Caco-2 (cell line): ENCODE results near the gene PPP2R2B. TPM values are rescaled to one million over a fixed set of nuclear protein-coding genes. Genes with fewer than 3 reads are reported as not detected.

Experiments used
- BruUV-seq: library from RNA; stranded (reverse); fragments of 400-500 nt; replicated peaks from 2 replicates; lab custom pipeline; 2021; lab: Mats Ljungman, UMichigan
- CTCF ChIA-PET: fragments of 300-600 bp; sonication (Branson Sonifier 250); formaldehyde crosslinking; loops from one replicate; lab custom pipeline; 2022; ENCODE audit warnings: antibody characterized with exemption; lab: Charles Lee
- POLR2A ChIA-PET: fragments of 300-600 bp; sonication (Branson Sonifier 250); formaldehyde crosslinking; loops from one replicate; lab custom pipeline; 2022; ENCODE audit warnings: antibody characterized with exemption; lab: Charles Lee
- DNase-seq, 2 experiments: peaks; one replicate each; pipeline versions ENCODE4 v3.0.0 to v3.0.0-alpha.2; 2020 to 2022
- H3K27me3 ChIP-seq: replicated peaks from 2 replicates; pipeline ENCODE4 v1.6.0; 2011; ENCODE audit warnings: low read length; ENCODE audit not compliant: control insufficient read depth, insufficient read depth
- H3K36me3 ChIP-seq: 2 replicates; pipeline ENCODE4 v1.5.1; 2011; ENCODE audit warnings: low read length; ENCODE audit not compliant: control insufficient read depth, insufficient read depth
- H3K4me1 ChIP-seq: fragments of 250-450 bp; sonication (Bioruptor Pico); 2 replicates; pipeline ENCODE4 v1.5.1; 2020; ENCODE audit warnings: mild to moderate bottlenecking
- H3K4me3 ChIP-seq: 2 replicates; pipeline ENCODE4 v1.5.1; 2011; ENCODE audit warnings: low read depth, mild to moderate bottlenecking, control low read depth, low read length
- H3K9me3 ChIP-seq: fragments of 250-450 bp; sonication (Bioruptor Pico); 2 replicates; pipeline ENCODE4 v1.5.1; 2020; ENCODE audit warnings: mild to moderate bottlenecking, moderate library complexity
- H3K27ac Mint-ChIP-seq: one replicate; pipeline ENCODE4 v1.8.0; 2022; ENCODE audit warnings: mixed read lengths; ENCODE audit not compliant: unreplicated experiment
- H3K27me3 Mint-ChIP-seq: one replicate; pipeline ENCODE4 v1.8.0; 2022; ENCODE audit warnings: mixed read lengths; ENCODE audit not compliant: insufficient read depth, unreplicated experiment
- H3K36me3 Mint-ChIP-seq: one replicate; pipeline ENCODE4 v1.8.0; 2022; ENCODE audit warnings: mild to moderate bottlenecking, mixed read lengths; ENCODE audit not compliant: insufficient read depth, unreplicated experiment
- H3K4me1 Mint-ChIP-seq: one replicate; pipeline ENCODE4 v1.8.0; 2022; ENCODE audit warnings: low read depth, mixed read lengths; ENCODE audit not compliant: unreplicated experiment
- H3K4me3 Mint-ChIP-seq: one replicate; pipeline ENCODE4 v1.8.0; 2022; ENCODE audit warnings: mild to moderate bottlenecking, moderate library complexity, mixed read lengths; ENCODE audit not compliant: unreplicated experiment
- H3K9me3 Mint-ChIP-seq: one replicate; pipeline ENCODE4 v1.8.0; 2022; ENCODE audit warnings: mixed read lengths; ENCODE audit not compliant: unreplicated experiment
- intact Hi-C: fragments of 100-400 bp; cut with micrococcal nuclease; formaldehyde crosslinking; loops from one replicate; pipeline ENCODE4 v1.10.0; 2022; ENCODE audit not compliant: unreplicated experiment
- total RNA-seq: library from RNA; stranded (reverse); gene quantifications from 2 replicates; pipeline ENCODE4 v1.2.3, GENCODE V29; 2022
- TF ChIP-seq, protein P1 (sequence below), 2 experiments: fragments of 200-600 bp in 1 of 2; IDR thresholded peaks; 1 replicate in 1 of 2; 2 replicates in 1 of 2; pipeline versions ENCODE4 v1.5.1 to v1.8.0; 2011 to 2022; ENCODE audit warnings: antibody characterized with exemption in 1 of 2, control low read depth in 1 of 2, inconsistent platforms in 1 of 2, low read depth in 1 of 2, low read length in 1 of 2, mild to moderate bottlenecking in 1 of 2, moderate library complexity in 1 of 2; ENCODE audit not compliant: insufficient read depth in 1 of 2, severe bottlenecking in 1 of 2, unreplicated experiment in 1 of 2

PPP2R2B gene
- total RNA-seq, 1 experiment from 2014 or later: 9.8 TPM

DNA sequence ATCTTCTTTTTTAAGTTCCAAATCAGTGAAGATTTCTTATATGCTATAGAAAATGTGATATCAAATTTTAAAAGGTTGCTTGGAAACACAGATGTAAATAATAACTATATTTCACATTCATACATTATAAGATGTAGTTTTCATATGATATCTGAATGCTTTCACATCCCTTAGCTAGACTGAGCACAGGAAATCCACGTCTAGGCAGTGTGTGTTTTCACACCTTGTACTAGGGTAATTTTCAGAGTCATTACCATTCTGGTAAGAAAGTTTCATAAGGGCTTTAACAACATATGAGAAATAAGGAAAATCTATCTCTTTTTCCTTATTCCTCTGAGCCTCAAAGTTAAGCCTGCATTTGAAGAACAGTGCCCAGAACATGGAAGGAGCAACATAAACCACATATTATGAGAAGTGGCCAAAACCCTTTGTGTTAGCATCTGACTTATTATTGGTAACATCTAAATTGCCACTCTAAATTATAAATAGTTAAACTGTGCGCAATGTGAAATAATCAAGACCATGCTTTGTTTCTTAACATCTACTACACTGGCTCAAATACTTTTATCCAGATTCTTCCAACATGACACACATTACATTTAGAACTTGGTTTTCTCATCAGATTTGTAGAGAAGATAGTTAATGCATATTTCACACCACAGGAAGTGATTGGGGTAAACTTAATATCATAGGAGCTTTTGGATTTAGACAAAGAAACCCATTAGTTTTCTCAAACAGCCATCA is 113.3 kb downstream of the PPP2R2B start:
- H3K9me3 Mint-ChIP-seq: no peaks in the 10 kb centered on the region
- H3K4me3 Mint-ChIP-seq: no peak overlapping the region
- peaks cover 7% of the 10 kb centered on the region for H3K4me1 Mint-ChIP-seq
- BruUV-seq: no TSS peak
- TF ChIP-seq, protein P1, sequence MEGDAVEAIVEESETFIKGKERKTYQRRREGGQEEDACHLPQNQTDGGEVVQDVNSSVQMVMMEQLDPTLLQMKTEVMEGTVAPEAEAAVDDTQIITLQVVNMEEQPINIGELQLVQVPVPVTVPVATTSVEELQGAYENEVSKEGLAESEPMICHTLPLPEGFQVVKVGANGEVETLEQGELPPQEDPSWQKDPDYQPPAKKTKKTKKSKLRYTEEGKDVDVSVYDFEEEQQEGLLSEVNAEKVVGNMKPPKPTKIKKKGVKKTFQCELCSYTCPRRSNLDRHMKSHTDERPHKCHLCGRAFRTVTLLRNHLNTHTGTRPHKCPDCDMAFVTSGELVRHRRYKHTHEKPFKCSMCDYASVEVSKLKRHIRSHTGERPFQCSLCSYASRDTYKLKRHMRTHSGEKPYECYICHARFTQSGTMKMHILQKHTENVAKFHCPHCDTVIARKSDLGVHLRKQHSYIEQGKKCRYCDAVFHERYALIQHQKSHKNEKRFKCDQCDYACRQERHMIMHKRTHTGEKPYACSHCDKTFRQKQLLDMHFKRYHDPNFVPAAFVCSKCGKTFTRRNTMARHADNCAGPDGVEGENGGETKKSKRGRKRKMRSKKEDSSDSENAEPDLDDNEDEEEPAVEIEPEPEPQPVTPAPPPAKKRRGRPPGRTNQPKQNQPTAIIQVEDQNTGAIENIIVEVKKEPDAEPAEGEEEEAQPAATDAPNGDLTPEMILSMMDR (IDR thresholded peaks at IDR 0.05; ENCODE audit: insufficient read depth in 1 of 2, low read depth in 1 of 2, low read length in 1 of 2, severe bottlenecking in 1 of 2, unreplicated experiment in 1 of 2): no peak
- H3K27me3 Mint-ChIP-seq: no peaks in the 10 kb centered on the region
- CTCF ChIA-PET: no interaction called here
- POLR2A ChIA-PET: no interaction called here
- Histone ChIP-seq H3K4me1 (no peaks in the 10 kb centered on the region), H3K36me3 (no peaks in the 10 kb centered on the region), H3K4me3 (no peak overlapping the region), H3K27me3 (no peaks in the 10 kb centered on the region), H3K9me3 (no peaks in the 10 kb centered on the region)
- no peaks in the 10 kb centered on the region for H3K36me3 Mint-ChIP-seq
- intact Hi-C loops: no loop called here
- no peak overlapping the region for H3K27ac Mint-ChIP-seq
- no peak for DNase-seq

DNA sequence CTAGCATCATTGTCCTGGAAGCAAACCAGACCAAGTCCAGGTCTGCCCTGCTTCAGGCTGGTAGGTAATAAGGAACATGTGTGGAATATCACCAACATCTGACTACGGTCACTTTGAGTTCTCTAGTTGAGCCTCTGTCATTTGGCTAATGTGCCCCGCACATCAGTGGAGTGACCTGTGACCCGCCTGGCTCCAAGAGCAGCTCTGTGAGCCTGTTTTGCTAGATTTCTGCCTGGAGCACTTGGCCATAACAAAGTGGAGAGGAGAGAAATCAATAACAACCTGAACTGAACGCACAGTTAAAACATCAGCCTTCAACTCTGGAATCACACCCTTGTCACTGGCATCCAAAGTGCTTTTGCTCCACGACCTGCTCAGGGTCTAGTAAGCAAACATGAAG is 115.7 kb downstream of the PPP2R2B start:
- intact Hi-C loops: no loop called here
- H3K4me1 ChIP-seq: no peaks in the 10 kb centered on the region
- no peak overlapping the region for H3K27ac Mint-ChIP-seq
- no peaks in the 10 kb centered on the region for H3K9me3 ChIP-seq
- no peak for DNase-seq
- no peaks in the 10 kb centered on the region for H3K9me3 Mint-ChIP-seq
- no peaks in the 10 kb centered on the region for H3K27me3 Mint-ChIP-seq
- no peak overlapping the region for H3K4me3 Mint-ChIP-seq
- CTCF ChIA-PET: no interaction called here
- BruUV-seq: no TSS peak
- H3K36me3 Mint-ChIP-seq: no peaks in the 10 kb centered on the region
- H3K27me3 ChIP-seq: no peaks in the 10 kb centered on the region
- H3K36me3 ChIP-seq: no peaks in the 10 kb centered on the region
- no peak overlapping the region for H3K4me3 ChIP-seq
- POLR2A ChIA-PET: no interaction called here
- peaks cover 5% of the 10 kb centered on the region for H3K4me1 Mint-ChIP-seq
- TF ChIP-seq, protein P1 (IDR thresholded peaks at IDR 0.05; ENCODE audit: insufficient read depth in 1 of 2, low read depth in 1 of 2, low read length in 1 of 2, severe bottlenecking in 1 of 2, unreplicated experiment in 1 of 2): no peak

DNA sequence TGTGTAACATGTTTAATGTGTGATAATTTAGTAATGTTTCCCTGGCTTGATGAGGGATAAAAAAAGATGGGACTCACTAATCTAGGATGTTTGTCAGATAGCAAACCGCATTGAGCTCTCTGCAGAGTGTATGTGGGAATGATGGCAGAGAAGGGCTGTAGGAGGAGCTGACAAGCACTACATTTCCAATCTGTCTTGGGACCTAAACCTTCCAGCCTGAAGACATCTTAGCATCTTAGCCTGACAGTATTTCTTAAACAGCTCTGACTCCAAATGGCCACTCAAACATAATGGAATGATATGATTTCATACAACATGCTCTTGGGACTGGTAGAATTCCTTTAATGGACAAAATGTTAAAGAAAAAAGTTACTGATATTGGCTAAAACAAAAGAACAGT is 116.7 kb downstream of the PPP2R2B start:
- Mint-ChIP-seq H3K9me3 (no peaks in the 10 kb centered on the region), H3K4me1 (no peaks in the 10 kb centered on the region), H3K4me3 (no peak overlapping the region), H3K36me3 (no peaks in the 10 kb centered on the region), H3K27me3 (no peaks in the 10 kb centered on the region), H3K27ac (no peak overlapping the region)
- Histone ChIP-seq H3K9me3 (no peaks in the 10 kb centered on the region), H3K36me3 (no peaks in the 10 kb centered on the region), H3K27me3 (no peaks in the 10 kb centered on the region), H3K4me3 (no peak overlapping the region), H3K4me1 (peaks cover under 1% of the 10 kb centered on the region; the same call in 1 of the 2 replicates)
- no TSS peak for BruUV-seq
- intact Hi-C loops: no loop called here
- POLR2A ChIA-PET: no interaction called here
- TF ChIP-seq, protein P1 (IDR thresholded peaks at IDR 0.05; ENCODE audit: insufficient read depth in 1 of 2, low read depth in 1 of 2, low read length in 1 of 2, severe bottlenecking in 1 of 2, unreplicated experiment in 1 of 2): no peak
- no peak for DNase-seq
- CTCF ChIA-PET: no interaction called here
